CD4-positive, CD25-positive, alpha-beta regulatory T cell (primary cell): Measurements from ENCODE around the gene PRKCB. TPM values are rescaled to one million over a fixed set of nuclear protein-coding genes. Genes with fewer than 3 reads are reported as not detected.
A peak's percentile ranks its signal among the peaks of the same experiment; 100 is the strongest.

Experiments used
- ATAC-seq, 2 donors: fragments of 150-1000 bp; cut with Tn5 transposase; one replicate each; pipeline ENCODE4 v1.10.0; 2021; ENCODE audit warnings: low read depth in 2 of 2, moderate number of reproducible peaks in 2 of 2, moderate library complexity in 1 of 2
- DNase-seq, 3 donors: peaks; one replicate each; pipeline versions ENCODE4 v3.0.0 to v3.0.0-alpha.2; 2012 to 2022; ENCODE audit warnings: mixed read lengths in 1 of 3
- H3K27ac ChIP-seq: one replicate; pipeline ENCODE4 v1.7.0; 2013; ENCODE audit warnings: mild to moderate bottlenecking, low read length; ENCODE audit not compliant: insufficient read depth, poor library complexity, severe bottlenecking
- H3K27me3 ChIP-seq: one replicate; pipeline ENCODE4 v1.7.0; 2013; ENCODE audit warnings: low read length; ENCODE audit not compliant: control insufficient read depth, insufficient read depth
- H3K36me3 ChIP-seq: one replicate; pipeline ENCODE4 v1.7.0; 2013; ENCODE audit warnings: mild to moderate bottlenecking, low read length, moderate library complexity; ENCODE audit not compliant: control insufficient read depth, insufficient read depth
- H3K4me1 ChIP-seq: 2 replicates; pipeline ENCODE4 v1.7.0; 2013; ENCODE audit warnings: mild to moderate bottlenecking, low read length; ENCODE audit not compliant: insufficient read depth, control insufficient read depth, poor library complexity, severe bottlenecking
- H3K4me3 ChIP-seq: one replicate; pipeline ENCODE4 v1.7.0; 2013; ENCODE audit warnings: low read depth, mild to moderate bottlenecking, low read length, moderate library complexity
- H3K9me3 ChIP-seq, 2 experiments: 1 replicate in 1 of 2; 2 replicates in 1 of 2; pipeline ENCODE4 v1.7.0; 2013; ENCODE audit warnings: low read length in 2 of 2, mild to moderate bottlenecking in 1 of 2, moderate library complexity in 1 of 2; ENCODE audit not compliant: control insufficient read depth in 2 of 2
- H3K27ac Mint-ChIP-seq, 3 donors: one replicate each; pipeline ENCODE4 v1.8.0; 2020 to 2022; ENCODE audit warnings: mild to moderate bottlenecking in 3 of 3, mixed read lengths in 3 of 3, moderate library complexity in 2 of 3
- H3K27me3 Mint-ChIP-seq: one replicate; pipeline ENCODE4 v1.8.0; 2022; ENCODE audit warnings: mild to moderate bottlenecking, mixed read lengths
- H3K36me3 Mint-ChIP-seq: one replicate; pipeline ENCODE4 v1.8.0; 2020; ENCODE audit warnings: mixed read lengths
- H3K4me1 Mint-ChIP-seq, 4 donors: one replicate each; pipeline ENCODE4 v1.8.0; 2020 to 2022; ENCODE audit warnings: mixed read lengths in 4 of 4, mild to moderate bottlenecking in 1 of 4
- H3K4me3 Mint-ChIP-seq, 4 donors: one replicate each; pipeline ENCODE4 v1.8.0; 2020 to 2022; ENCODE audit warnings: mild to moderate bottlenecking in 4 of 4, mixed read lengths in 4 of 4, moderate library complexity in 3 of 4
- H3K9me3 Mint-ChIP-seq, 7 donors: one replicate each; pipeline ENCODE4 v1.8.0; 2020 to 2022; ENCODE audit warnings: mixed read lengths in 7 of 7, mild to moderate bottlenecking in 3 of 7, moderate library complexity in 2 of 7
- polyA plus RNA-seq, 4 donors: library from polyadenylated mRNA; unstranded; fragments of 300-500 nt; fragmentation: Illumina TruSeq; gene quantifications; one replicate each; pipeline ENCODE4 v1.2.3, GENCODE V29; 2021
- total RNA-seq: library from RNA; stranded (reverse); gene quantifications from one replicate; pipeline ENCODE4 v1.2.3, GENCODE V29; 2022

Gene PRKCB
- total and polyA plus RNA-seq, 5 donors from 2014 or later, result 37.4 to 83.1 (median 50.5) TPM

GRCh38 chr16:24074574-24074973, 238.8 kb downstream of the PRKCB start:
- H3K4me3 ChIP-seq, result no peak overlapping the region
- Mint-ChIP-seq H3K27me3 (no peaks in the 10 kb centered on the region), H3K36me3 (peaks cover 30% of the 10 kb centered on the region), H3K9me3 (no peaks in the 10 kb centered on the region), H3K4me3 (no peak overlapping the region), H3K4me1 (peaks cover 15 to 62% (median 40%) of the 10 kb centered on the region in 4 donors), H3K27ac (no peak overlapping the region)
- no peak for DNase-seq
- H3K36me3 ChIP-seq, result peaks cover 3% of the 10 kb centered on the region
- no peaks in the 10 kb centered on the region for H3K9me3 ChIP-seq
- H3K27me3 ChIP-seq, result no peaks in the 10 kb centered on the region
- H3K27ac ChIP-seq, result no peak overlapping the region
- no peak for ATAC-seq
- peaks cover 22% of the 10 kb centered on the region for H3K4me1 ChIP-seq

- Mint-ChIP-seq H3K9me3 (no peaks in the 10 kb centered on the region), H3K36me3 (peaks cover 30% of the 10 kb centered on the region), H3K4me1 (peaks cover 15 to 59% (median 38%) of the 10 kb centered on the region in 4 donors), H3K27ac (no peak overlapping the region), H3K27me3 (no peaks in the 10 kb centered on the region), H3K4me3 (no peak overlapping the region)
- ATAC-seq (no peak), DNase-seq (no peak)
- H3K36me3 ChIP-seq, result peaks cover 3% of the 10 kb centered on the region
- no peaks in the 10 kb centered on the region for H3K27me3 ChIP-seq
- no peaks in the 10 kb centered on the region for H3K9me3 ChIP-seq
- peaks cover 22% of the 10 kb centered on the region for H3K4me1 ChIP-seq
- no peak overlapping the region for H3K27ac ChIP-seq
- no peak overlapping the region for H3K4me3 ChIP-seq
Measured at GRCh38 chr16:24075302-24075701, 239.5 kb downstream of the PRKCB start.

DNA sequence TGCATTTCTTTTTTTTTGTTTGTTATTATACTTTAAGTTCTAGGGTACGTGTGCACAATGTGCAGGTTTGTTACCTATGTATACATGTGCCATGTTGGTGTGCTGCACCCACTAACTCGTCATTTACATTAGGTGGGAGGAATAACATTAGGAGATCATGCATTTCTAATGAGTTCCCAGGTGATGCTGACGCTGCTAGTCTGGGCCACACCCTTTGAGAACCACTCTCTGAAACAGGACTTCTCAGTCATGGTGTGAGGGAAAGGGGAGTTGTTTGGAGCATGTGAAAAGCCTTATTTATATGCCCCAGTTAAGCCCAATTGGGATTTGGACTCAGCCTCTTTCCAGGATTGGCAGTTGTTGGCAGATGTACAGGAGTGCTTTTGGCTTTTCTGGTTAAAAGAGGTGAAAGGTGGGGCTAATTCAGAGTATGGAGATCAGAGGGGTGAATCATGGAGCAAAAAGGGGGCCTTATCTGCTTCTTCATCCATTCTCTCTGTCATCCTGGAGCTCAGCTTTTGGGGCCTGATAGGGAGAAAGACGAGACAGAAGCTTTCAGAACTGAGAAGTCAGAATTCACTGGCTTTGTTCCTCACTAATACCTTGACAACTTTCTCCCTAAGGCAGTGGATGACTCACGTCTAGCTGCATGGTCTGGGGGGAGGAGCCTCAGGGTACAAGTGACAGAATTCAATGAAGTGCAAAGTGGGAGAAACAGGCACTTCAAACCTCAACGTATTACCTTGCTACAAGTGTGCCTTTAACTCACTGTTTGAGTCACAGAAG, 240.3 kb downstream of the PRKCB start:
- peaks cover 22% of the 10 kb centered on the region for H3K4me1 ChIP-seq
- H3K9me3 Mint-ChIP-seq, result no peaks in the 10 kb centered on the region
- peaks cover 33% of the 10 kb centered on the region for H3K36me3 Mint-ChIP-seq
- no peak overlapping the region for H3K27ac ChIP-seq
- peaks cover 15 to 52% (median 31%) of the 10 kb centered on the region in 4 donors for H3K4me1 Mint-ChIP-seq
- no peak overlapping the region for H3K4me3 Mint-ChIP-seq
- no peaks in the 10 kb centered on the region for H3K27me3 Mint-ChIP-seq
- H3K4me3 ChIP-seq, result no peak overlapping the region
- DNase-seq (peak in 1 of 3 donors; percentile 19), ATAC-seq (peak in 1 of 2 donors; percentile 22)
- peaks cover 3% of the 10 kb centered on the region for H3K36me3 ChIP-seq
- H3K27me3 ChIP-seq, result no peaks in the 10 kb centered on the region
- peak overlapping the region in 2 of 3 donors; percentile 62 to 84 for H3K27ac Mint-ChIP-seq
- no peaks in the 10 kb centered on the region for H3K9me3 ChIP-seq

- Mint-ChIP-seq H3K4me3 (no peak overlapping the region), H3K4me1 (peaks cover 19 to 41% (median 24%) of the 10 kb centered on the region in 4 donors), H3K27me3 (no peaks in the 10 kb centered on the region)
Measured at GRCh38 chr16:24077292-24077691, 241.5 kb downstream of the PRKCB start.

DNA sequence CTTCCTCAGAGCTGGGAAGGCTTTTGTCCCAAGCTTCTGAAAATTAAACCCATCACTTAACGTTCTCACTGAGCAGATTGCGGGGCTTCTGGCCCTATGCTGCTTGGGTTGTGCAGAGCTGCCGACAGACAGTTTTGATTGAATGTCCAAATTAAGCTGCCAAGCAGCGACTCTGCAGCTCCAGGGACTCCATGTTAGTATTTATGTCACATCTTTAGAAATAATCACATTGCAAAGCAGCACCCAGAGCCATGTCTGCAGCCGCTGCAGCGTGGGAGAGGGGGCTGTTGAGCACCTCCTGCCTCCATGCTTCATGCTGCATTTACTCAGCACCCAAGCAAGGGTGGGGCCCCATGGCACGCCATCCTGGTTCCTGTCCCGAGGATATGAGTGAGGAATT, 242.2 kb downstream of the PRKCB start:
- Mint-ChIP-seq H3K4me1 (peaks cover 13 to 34% (median 18%) of the 10 kb centered on the region in 4 donors), H3K27me3 (no peaks in the 10 kb centered on the region), H3K4me3 (no peak overlapping the region), H3K9me3 (no peaks in the 10 kb centered on the region), H3K27ac (peak overlapping the region in 1 of 3 donors; percentile 25), H3K36me3 (peaks cover 33% of the 10 kb centered on the region)
- DNase-seq, result no peak
- peaks cover 8% of the 10 kb centered on the region for H3K4me1 ChIP-seq
- no peak for ATAC-seq
- H3K27me3 ChIP-seq, result no peaks in the 10 kb centered on the region
- no peak overlapping the region for H3K4me3 ChIP-seq
- no peaks in the 10 kb centered on the region for H3K9me3 ChIP-seq
- H3K27ac ChIP-seq, result no peak overlapping the region
- peaks cover 3% of the 10 kb centered on the region for H3K36me3 ChIP-seq

More at GRCh38 chr16:24077292-24077691, 241.5 kb downstream of the PRKCB start:
- no peak for DNase-seq
- Histone ChIP-seq H3K9me3 (no peaks in the 10 kb centered on the region), H3K27ac (no peak overlapping the region), H3K27me3 (no peaks in the 10 kb centered on the region), H3K36me3 (peaks cover 3% of the 10 kb centered on the region), H3K4me3 (no peak overlapping the region), H3K4me1 (peaks cover 15% of the 10 kb centered on the region)
- Mint-ChIP-seq H3K36me3 (peaks cover 33% of the 10 kb centered on the region), H3K9me3 (no peaks in the 10 kb centered on the region), H3K27ac (no peak overlapping the region)
- no peak for ATAC-seq

DNA sequence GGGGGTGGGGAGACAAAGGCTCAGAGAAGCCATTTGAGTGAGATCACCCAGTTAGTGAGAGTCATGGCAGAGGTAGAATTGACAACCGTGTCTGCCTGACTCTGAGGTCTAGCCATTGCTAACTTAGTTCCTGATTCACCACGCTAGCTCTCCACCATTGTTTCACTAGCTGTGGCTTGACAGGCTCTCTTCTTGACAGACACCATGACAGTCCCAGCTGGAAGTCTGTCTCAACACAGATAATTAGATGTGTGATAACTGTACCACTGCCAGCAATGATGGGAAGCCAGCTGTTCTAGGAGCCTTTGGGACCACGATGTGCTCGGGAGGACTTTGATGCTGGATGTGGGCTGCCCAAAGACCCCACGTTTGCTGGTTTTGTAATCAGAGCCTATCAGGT, 249.9 kb downstream of the PRKCB start:
- H3K4me3 ChIP-seq, result no peak overlapping the region
- Mint-ChIP-seq H3K27me3 (no peaks in the 10 kb centered on the region), H3K36me3 (peaks cover 28% of the 10 kb centered on the region), H3K27ac (no peak overlapping the region), H3K4me1 (peaks cover 0 to 14% (median 6%) of the 10 kb centered on the region in 4 donors), H3K4me3 (no peak overlapping the region), H3K9me3 (peaks cover 2 to 11% (median 6%) of the 10 kb centered on the region in 7 donors)
- no peaks in the 10 kb centered on the region for H3K27me3 ChIP-seq
- no peak overlapping the region for H3K27ac ChIP-seq
- DNase-seq, result no peak
- peaks cover 4 to 9% of the 10 kb centered on the region in 2 experiments for H3K9me3 ChIP-seq
- ATAC-seq, result no peak
- H3K4me1 ChIP-seq, result no peaks in the 10 kb centered on the region
- peaks cover 20% of the 10 kb centered on the region for H3K36me3 ChIP-seq

GRCh38 chr16:24087891-24088410, 252.2 kb downstream of the PRKCB start:
- no peak overlapping the region for H3K4me3 Mint-ChIP-seq
- no peaks in the 10 kb centered on the region for H3K4me1 ChIP-seq
- H3K27ac ChIP-seq, result no peak overlapping the region
- peaks cover 2 to 24% (median 10%) of the 10 kb centered on the region in 7 donors for H3K9me3 Mint-ChIP-seq
- peaks cover 2 to 22% (median 4%) of the 10 kb centered on the region in 4 donors for H3K4me1 Mint-ChIP-seq
- H3K36me3 ChIP-seq, result peaks cover 28% of the 10 kb centered on the region
- peaks cover 49% of the 10 kb centered on the region for H3K36me3 Mint-ChIP-seq
- H3K9me3 ChIP-seq, result peaks cover 12 to 18% of the 10 kb centered on the region in 2 experiments
- H3K4me3 ChIP-seq, result no peak overlapping the region
- DNase-seq (no peak), ATAC-seq (no peak)
- H3K27ac Mint-ChIP-seq, result no peak overlapping the region
- no peaks in the 10 kb centered on the region for H3K27me3 ChIP-seq
- no peaks in the 10 kb centered on the region for H3K27me3 Mint-ChIP-seq
